H9 (cell line): ENCODE measurements around the gene MX1. TPM values are rescaled to one million over a fixed set of nuclear protein-coding genes. Genes with fewer than 3 reads are reported as not detected.
A peak's percentile ranks its signal among the peaks of the same experiment; 100 is the strongest.

Source experiments
- DNase-seq: peaks from one replicate; pipeline ENCODE4 v3.0.0-alpha.2; 2017
- H2AFZ ChIP-seq: one replicate; pipeline ENCODE4 v1.6.1; 2013; ENCODE audit warnings: mild to moderate bottlenecking, low read length, control low read depth, moderate library complexity
- H2AK5ac ChIP-seq: 2 replicates; pipeline ENCODE4 v1.6.1; 2013; ENCODE audit warnings: low read length, control low read depth, mixed read lengths; ENCODE audit not compliant: insufficient read length
- H2BK120ac ChIP-seq: one replicate; pipeline ENCODE4 v1.6.1; 2013; ENCODE audit warnings: low read depth, mild to moderate bottlenecking, low read length, control low read depth, inconsistent platforms; ENCODE audit not compliant: poor library complexity, severe bottlenecking
- H2BK12ac ChIP-seq: 2 replicates; pipeline ENCODE4 v1.6.1; 2013; ENCODE audit warnings: low read length, control low read depth, mixed read lengths, low read depth; ENCODE audit not compliant: insufficient read length
- H2BK15ac ChIP-seq: 2 replicates; pipeline ENCODE4 v1.6.1; 2013; ENCODE audit warnings: low read depth, low read length, control low read depth
- H2BK20ac ChIP-seq: one replicate; pipeline ENCODE4 v1.6.1; 2013; ENCODE audit warnings: low read depth, mild to moderate bottlenecking, low read length, control low read depth, inconsistent platforms; ENCODE audit not compliant: poor library complexity, severe bottlenecking
- H2BK5ac ChIP-seq: 2 replicates; pipeline ENCODE4 v1.6.1; 2013; ENCODE audit warnings: low read length, control low read depth, mixed read lengths; ENCODE audit not compliant: insufficient read length
- H3K14ac ChIP-seq: 2 replicates; pipeline ENCODE4 v1.6.1; 2013; ENCODE audit warnings: low read length, control low read depth; ENCODE audit not compliant: insufficient read depth
- H3K18ac ChIP-seq: 2 replicates; pipeline ENCODE4 v1.6.1; 2013; ENCODE audit warnings: low read depth, mild to moderate bottlenecking, mixed read lengths, low read length, control low read depth; ENCODE audit not compliant: insufficient read length
- H3K23ac ChIP-seq: 2 replicates; pipeline ENCODE4 v1.6.1; 2013; ENCODE audit warnings: low read length, control low read depth, mixed read lengths, low read depth; ENCODE audit not compliant: insufficient read length
- H3K23me2 ChIP-seq: 2 replicates; pipeline ENCODE4 v1.6.1; 2013; ENCODE audit warnings: low read depth, mild to moderate bottlenecking, mixed read lengths, low read length, control low read depth; ENCODE audit not compliant: insufficient read length, poor library complexity, severe bottlenecking
- H3K27ac ChIP-seq: 2 replicates; pipeline ENCODE4 v1.5.1; 2013; ENCODE audit warnings: low read length, control low read depth, mixed read lengths, low read depth; ENCODE audit not compliant: insufficient read length
- H3K27me3 ChIP-seq: 2 replicates; pipeline ENCODE4 v1.6.1; 2013; ENCODE audit warnings: low read length, control low read depth, inconsistent platforms; ENCODE audit not compliant: insufficient read depth
- H3K4ac ChIP-seq: 2 replicates; pipeline ENCODE4 v1.6.1; 2013; ENCODE audit warnings: low read depth, mild to moderate bottlenecking, control low read depth, inconsistent platforms, low read length, moderate library complexity
- H3K4me1 ChIP-seq: 2 replicates; pipeline ENCODE4 v1.6.1; 2013; ENCODE audit warnings: low read length, control low read depth, inconsistent platforms; ENCODE audit not compliant: insufficient read depth
- H3K4me2 ChIP-seq: 2 replicates; pipeline ENCODE4 v1.6.1; 2013; ENCODE audit warnings: low read length, control low read depth, mixed read lengths; ENCODE audit not compliant: insufficient read length, insufficient read depth
- H3K56ac ChIP-seq: 2 replicates; pipeline ENCODE4 v1.6.1; 2013; ENCODE audit warnings: low read depth, mild to moderate bottlenecking, mixed read lengths, low read length, control low read depth; ENCODE audit not compliant: insufficient read length
- H3K79me1 ChIP-seq: 2 replicates; pipeline ENCODE4 v1.6.1; 2013; ENCODE audit warnings: low read depth, mild to moderate bottlenecking, moderate library complexity, low read length, control low read depth, inconsistent platforms; ENCODE audit not compliant: insufficient read depth, poor library complexity, severe bottlenecking
- H3K79me2 ChIP-seq: 2 replicates; pipeline ENCODE4 v1.6.1; 2013; ENCODE audit warnings: low read length, control low read depth, inconsistent platforms; ENCODE audit not compliant: insufficient read depth
- H3K9ac ChIP-seq: 2 replicates; pipeline ENCODE4 v1.6.1; 2013; ENCODE audit warnings: low read length, control low read depth, mixed read lengths; ENCODE audit not compliant: insufficient read length; ENCODE audit errors: extremely low read depth
- H3K9me3 ChIP-seq: one replicate; pipeline ENCODE4 v1.6.1; 2013; ENCODE audit warnings: low read depth, low read length, inconsistent platforms; ENCODE audit not compliant: control insufficient read depth
- H3T11ph ChIP-seq: one replicate; pipeline ENCODE4 v1.6.1; 2013; ENCODE audit warnings: mild to moderate bottlenecking, low read length, control low read depth, inconsistent platforms
- H4K20me1 ChIP-seq: one replicate; pipeline ENCODE4 v1.6.1; 2013; ENCODE audit not compliant: control insufficient read depth, insufficient read length, insufficient read depth
- H4K5ac ChIP-seq: 2 replicates; pipeline ENCODE4 v1.6.1; 2013; ENCODE audit warnings: low read depth, mild to moderate bottlenecking, mixed read lengths, low read length, control low read depth; ENCODE audit not compliant: insufficient read length
- H4K8ac ChIP-seq: replicated peaks from 2 replicates; pipeline ENCODE4 v1.6.1; 2013; ENCODE audit warnings: low read length, control low read depth, mixed read lengths, low read depth; ENCODE audit not compliant: insufficient read length
- H4K91ac ChIP-seq: 2 replicates; pipeline ENCODE4 v1.6.1; 2013; ENCODE audit warnings: low read depth, mild to moderate bottlenecking, moderate library complexity, mixed read lengths, low read length, control low read depth; ENCODE audit not compliant: insufficient read length
- H3K27ac Mint-ChIP-seq, 3 experiments: 2 replicates in 2 of 3; 3 replicates in 1 of 3; pipeline ENCODE4 v1.8.0; 2020 to 2021; ENCODE audit warnings: mixed read lengths in 3 of 3, mild to moderate bottlenecking in 1 of 3, moderate library complexity in 1 of 3
- H3K27me3 Mint-ChIP-seq: 2 replicates; pipeline ENCODE4 v1.8.0; 2021; ENCODE audit warnings: low read depth, mild to moderate bottlenecking, moderate library complexity, mixed read lengths
- H3K36me3 Mint-ChIP-seq, 3 experiments: 2 replicates in 2 of 3; 3 replicates in 1 of 3; pipeline ENCODE4 v1.8.0; 2020 to 2021; ENCODE audit warnings: low read depth in 3 of 3, mixed read lengths in 3 of 3; ENCODE audit not compliant: insufficient read depth in 1 of 3
- H3K4me1 Mint-ChIP-seq, 2 experiments: 2 replicates each; pipeline ENCODE4 v1.8.0; 2020; ENCODE audit warnings: mixed read lengths in 2 of 2
- H3K4me3 Mint-ChIP-seq, 2 experiments: 2 replicates in 1 of 2; 3 replicates in 1 of 2; pipeline ENCODE4 v1.8.0; 2020 to 2021; ENCODE audit warnings: mild to moderate bottlenecking in 2 of 2, mixed read lengths in 2 of 2, moderate library complexity in 1 of 2
- H3K9me3 Mint-ChIP-seq, 2 experiments: 2 replicates in 1 of 2; 3 replicates in 1 of 2; pipeline ENCODE4 v1.8.0; 2020; ENCODE audit warnings: mild to moderate bottlenecking in 2 of 2, mixed read lengths in 2 of 2, moderate library complexity in 1 of 2
- whole genome bisulfite sequencing: extraction: QIAGEN DNeasy Blood & Tissue Kit; methylation state at CpG from one replicate; pipeline ENCODE4 v1.1.7; 2013; ENCODE audit warnings: missing lambda C conversion rate, low lambda C conversion rate, mixed read lengths; ENCODE audit not compliant: insufficient read length; ENCODE audit errors: extremely low coverage; 5-methylcytosine and 5-hydroxymethylcytosine counted together
- total RNA-seq: library from RNA; stranded (reverse); gene quantifications from 2 replicates; pipeline ENCODE4 v1.2.1, GENCODE V29; 2021
- TF ChIP-seq, protein P1 (sequence below): fragments of 200-600 bp; sonication (generic); conservative IDR thresholded peaks from 3 replicates; pipeline ENCODE4 v1.8.0; 2021; ENCODE audit warnings: antibody characterized with exemption, mild to moderate bottlenecking

The MX1 gene
- total RNA-seq, 1 experiment from 2014 or later: 6.3 TPM

- Histone ChIP-seq H4K5ac (no peak overlapping the region), H3K27ac (no peak overlapping the region), H3K56ac (no peak overlapping the region), H3K18ac (no peak overlapping the region), H3K4ac (no peak overlapping the region), H2BK20ac (no peak overlapping the region), H3K79me2 (no peaks in the 10 kb centered on the region), H3K23ac (no peak overlapping the region), H2BK15ac (no peak overlapping the region), H2BK5ac (no peak overlapping the region), H3K79me1 (no peaks in the 10 kb centered on the region), H3K4me2 (no peak overlapping the region), H2BK120ac (no peak overlapping the region), H3T11ph (no peak overlapping the region), H3K9me3 (no peaks in the 10 kb centered on the region), H3K23me2 (no peaks in the 10 kb centered on the region), H4K91ac (no peak overlapping the region), H2AK5ac (no peak overlapping the region), H3K14ac (no peak overlapping the region), H3K9ac (no peak overlapping the region), H2AFZ (no peak overlapping the region), H3K4me1 (no peaks in the 10 kb centered on the region; the same call in 1 of the 2 replicates), H3K27me3 (no peaks in the 10 kb centered on the region), H2BK12ac (no peak overlapping the region), H4K8ac (no peak overlapping the region), H4K20me1 (no peaks in the 10 kb centered on the region)
- no peak for DNase-seq
- Mint-ChIP-seq H3K36me3 (peaks cover 23 to 28% (median 27%) of the 10 kb centered on the region in 3 experiments), H3K4me3 (no peak overlapping the region), H3K9me3 (peaks cover 21 to 22% of the 10 kb centered on the region in 2 experiments), H3K27ac (peak overlapping the region in 1 of 3 experiments; percentile 52; a peak in 1 of 7 replicates), H3K27me3 (no peaks in the 10 kb centered on the region; the same call in 1 of the 2 replicates), H3K4me1 (peaks cover 32 to 34% of the 10 kb centered on the region in 2 experiments)
- no CpG with 5 or more reads among the region's 9 CpGs for WGBS
- TF ChIP-seq, protein P1, sequence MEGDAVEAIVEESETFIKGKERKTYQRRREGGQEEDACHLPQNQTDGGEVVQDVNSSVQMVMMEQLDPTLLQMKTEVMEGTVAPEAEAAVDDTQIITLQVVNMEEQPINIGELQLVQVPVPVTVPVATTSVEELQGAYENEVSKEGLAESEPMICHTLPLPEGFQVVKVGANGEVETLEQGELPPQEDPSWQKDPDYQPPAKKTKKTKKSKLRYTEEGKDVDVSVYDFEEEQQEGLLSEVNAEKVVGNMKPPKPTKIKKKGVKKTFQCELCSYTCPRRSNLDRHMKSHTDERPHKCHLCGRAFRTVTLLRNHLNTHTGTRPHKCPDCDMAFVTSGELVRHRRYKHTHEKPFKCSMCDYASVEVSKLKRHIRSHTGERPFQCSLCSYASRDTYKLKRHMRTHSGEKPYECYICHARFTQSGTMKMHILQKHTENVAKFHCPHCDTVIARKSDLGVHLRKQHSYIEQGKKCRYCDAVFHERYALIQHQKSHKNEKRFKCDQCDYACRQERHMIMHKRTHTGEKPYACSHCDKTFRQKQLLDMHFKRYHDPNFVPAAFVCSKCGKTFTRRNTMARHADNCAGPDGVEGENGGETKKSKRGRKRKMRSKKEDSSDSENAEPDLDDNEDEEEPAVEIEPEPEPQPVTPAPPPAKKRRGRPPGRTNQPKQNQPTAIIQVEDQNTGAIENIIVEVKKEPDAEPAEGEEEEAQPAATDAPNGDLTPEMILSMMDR: no peak
Observed at GRCh38 chr21:41459884-41460534, 34.0 kb downstream of the MX1 start.
